Activated naive CD4-positive, alpha-beta T cell treated with anti-CD3 and anti-CD28 coated beads, Interleukin-2, amount 50 U/mL, for 72 hours (primary cell): Measurements from ENCODE around the gene LMO4. TPM values are rescaled to one million over a fixed set of nuclear protein-coding genes. Genes with fewer than 3 reads are reported as not detected.

Experiments used
- ATAC-seq, 2 donors: fragments of 150-1000 bp; cut with Tn5 transposase; 2 replicates each; pipeline ENCODE4 v1.10.0; 2021; ENCODE audit warnings: mild to moderate bottlenecking in 2 of 2, moderate library complexity in 2 of 2
- DNase-seq, 2 donors: peaks; one replicate each; pipeline ENCODE4 v3.0.0; 2021 to 2022; ENCODE audit warnings: low spot score in 2 of 2
- H3K27ac Mint-ChIP-seq, 2 donors: one replicate each; pipeline ENCODE4 v1.8.0; 2022; ENCODE audit warnings: mild to moderate bottlenecking in 2 of 2, mixed read lengths in 2 of 2
- H3K36me3 Mint-ChIP-seq, 2 donors: one replicate each; pipeline ENCODE4 v1.8.0; 2022; ENCODE audit warnings: mixed read lengths in 2 of 2
- H3K9me3 Mint-ChIP-seq, 2 donors: one replicate each; pipeline ENCODE4 v1.8.0; 2022; ENCODE audit warnings: mixed read lengths in 2 of 2
- total RNA-seq, 2 donors: library from RNA; stranded (reverse); gene quantifications; one replicate each; pipeline ENCODE4 v1.2.3, GENCODE V29; 2022

LMO4 gene
- total RNA-seq, 2 donors from 2014 or later, result 5.6 to 7.3 TPM

GRCh38 chr1:87379306-87379705 is 50.6 kb downstream of the LMO4 start:
- Mint-ChIP-seq H3K27ac (no peak overlapping the region), H3K36me3 (peaks cover 6 to 14% of the 10 kb centered on the region in 2 donors), H3K9me3 (peaks cover 15 to 25% of the 10 kb centered on the region in 2 donors)
- ATAC-seq, result no peak
- no peak for DNase-seq

GRCh38 chr1:87386217-87386790 is 57.6 kb downstream of the LMO4 start:
- H3K9me3 Mint-ChIP-seq, result no peaks in the 10 kb centered on the region
- H3K36me3 Mint-ChIP-seq, result no peaks in the 10 kb centered on the region
- no peak overlapping the region for H3K27ac Mint-ChIP-seq

GRCh38 chr1:87388411-87388810 is 59.7 kb downstream of the LMO4 start:
- no peak for DNase-seq
- ATAC-seq, result no peak
- H3K9me3 Mint-ChIP-seq, result no peaks in the 10 kb centered on the region
- H3K27ac Mint-ChIP-seq, result no peak overlapping the region
- no peaks in the 10 kb centered on the region for H3K36me3 Mint-ChIP-seq

More at GRCh38 chr1:87386217-87386790, 57.6 kb downstream of the LMO4 start:
- DNase-seq, result no peak
- ATAC-seq, result no peak

- Mint-ChIP-seq H3K27ac (no peak overlapping the region), H3K36me3 (no peaks in the 10 kb centered on the region), H3K9me3 (no peaks in the 10 kb centered on the region)
- DNase-seq (no peak), ATAC-seq (no peak)
Measured at GRCh38 chr1:87389011-87389410, 60.3 kb downstream of the LMO4 start.

- ATAC-seq (no peak), DNase-seq (no peak)
- Mint-ChIP-seq H3K9me3 (no peaks in the 10 kb centered on the region), H3K36me3 (no peaks in the 10 kb centered on the region), H3K27ac (no peak overlapping the region)
Measured at GRCh38 chr1:87389546-87389945, 60.9 kb downstream of the LMO4 start.

DNA sequence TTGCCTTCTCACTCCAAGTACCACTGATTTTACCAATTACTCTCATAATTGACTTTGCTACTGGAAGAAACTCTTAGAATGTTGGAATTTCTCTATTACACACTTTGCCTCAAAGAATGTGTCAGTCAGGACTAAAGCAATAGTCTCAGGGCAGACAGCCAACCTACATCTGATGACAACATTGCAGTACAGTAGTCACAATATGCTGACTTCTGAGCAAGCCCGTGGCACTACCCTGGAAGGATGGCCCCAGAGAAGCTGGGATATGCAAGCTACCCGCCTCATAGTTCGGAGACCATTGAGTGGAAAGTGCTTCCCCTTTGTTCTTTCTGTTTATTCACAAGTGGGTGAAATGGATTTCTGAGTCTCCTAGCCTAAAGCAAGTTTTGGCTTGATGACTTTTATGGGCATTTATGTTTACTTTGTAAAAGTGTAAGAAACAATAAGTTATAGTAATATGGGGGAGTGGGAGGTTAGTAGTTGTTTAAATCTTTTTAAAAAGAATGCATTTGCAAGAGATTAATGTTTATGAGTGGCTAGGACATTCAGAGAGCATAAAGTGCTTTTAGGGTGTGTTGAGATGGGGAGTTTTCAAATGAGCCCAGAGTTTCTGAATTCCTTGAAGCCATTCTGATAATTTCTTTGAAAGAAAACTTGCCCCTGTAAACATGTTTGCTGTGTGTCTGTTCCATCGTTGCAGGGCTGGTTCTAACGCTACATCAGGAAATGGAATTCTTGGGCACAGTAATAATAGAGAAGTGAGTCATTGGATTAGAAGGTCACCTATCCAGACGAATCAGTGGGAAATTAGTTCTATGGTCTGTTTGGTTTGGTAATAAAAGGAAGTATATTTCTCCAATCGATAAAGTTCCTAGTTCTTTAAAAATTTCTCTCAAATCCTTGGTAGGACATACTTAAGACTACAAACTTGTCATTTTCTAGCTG is 63.8 kb downstream of the LMO4 start:
- no peak for ATAC-seq
- H3K9me3 Mint-ChIP-seq, result no peaks in the 10 kb centered on the region
- DNase-seq, result no peak
- no peak overlapping the region for H3K27ac Mint-ChIP-seq
- no peaks in the 10 kb centered on the region for H3K36me3 Mint-ChIP-seq

DNA sequence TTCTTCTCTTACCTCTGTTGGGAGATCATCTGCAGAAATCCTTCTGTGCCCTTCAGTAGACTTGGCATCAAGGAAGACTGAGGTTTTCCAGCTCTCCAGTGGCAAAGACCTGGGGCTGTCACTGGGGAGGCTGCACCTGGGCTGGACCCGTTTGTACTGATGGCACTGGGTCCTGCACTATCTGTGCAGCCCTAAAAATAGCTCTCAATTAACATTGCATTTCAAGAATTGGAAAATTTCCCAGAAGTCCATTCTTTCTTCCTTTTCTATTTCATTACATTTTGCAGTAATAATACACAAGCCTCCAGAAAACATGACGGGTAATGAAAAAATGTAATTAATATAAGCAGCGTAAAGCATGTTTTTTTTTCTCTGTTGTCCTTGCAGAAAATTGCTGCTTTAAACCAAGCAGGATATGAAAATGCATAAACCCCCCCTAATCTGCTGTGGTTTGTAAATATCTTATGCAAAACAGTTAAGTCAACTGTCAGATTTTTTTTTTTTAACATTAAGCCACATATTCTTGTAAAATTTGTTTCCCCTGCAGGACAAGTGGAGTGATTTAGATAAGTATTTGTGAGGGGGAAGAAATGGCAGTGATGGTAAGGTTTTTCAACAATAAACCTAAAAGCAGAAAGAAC is 64.9 kb downstream of the LMO4 start:
- DNase-seq (no peak), ATAC-seq (no peak)
- Mint-ChIP-seq H3K36me3 (no peaks in the 10 kb centered on the region), H3K27ac (no peak overlapping the region), H3K9me3 (no peaks in the 10 kb centered on the region)

DNA sequence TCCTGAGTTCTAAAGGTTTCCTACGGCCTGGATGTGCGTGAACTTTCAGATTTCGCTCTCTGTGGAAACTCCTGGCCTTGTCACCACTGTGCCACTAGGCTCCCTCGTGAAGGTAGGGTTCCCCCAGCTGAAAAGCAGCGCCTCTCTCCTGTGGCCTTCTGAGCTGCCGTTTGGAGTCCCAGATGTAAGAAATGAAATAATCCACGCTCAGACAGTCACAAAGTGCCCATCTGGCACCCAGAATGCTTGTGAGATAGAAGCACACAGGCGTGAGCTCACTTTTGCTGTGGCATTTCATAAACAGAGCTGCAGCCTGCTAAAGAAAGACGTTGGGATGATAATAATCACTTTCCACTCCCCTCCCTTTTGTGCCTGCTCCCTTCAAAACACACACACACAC is 65.8 kb downstream of the LMO4 start:
- no peak for DNase-seq
- Mint-ChIP-seq H3K9me3 (no peaks in the 10 kb centered on the region), H3K27ac (no peak overlapping the region), H3K36me3 (no peaks in the 10 kb centered on the region)
- no peak for ATAC-seq

GRCh38 chr1:87394982-87395381 is 66.3 kb downstream of the LMO4 start:
- H3K27ac Mint-ChIP-seq, result no peak overlapping the region
- no peak for ATAC-seq
- no peaks in the 10 kb centered on the region for H3K9me3 Mint-ChIP-seq
- DNase-seq, result no peak
- no peaks in the 10 kb centered on the region for H3K36me3 Mint-ChIP-seq
